Measurements from ENCODE around the gene LTBP1. TPM values are rescaled to one million over a fixed set of nuclear protein-coding genes. Genes with fewer than 3 reads are reported as not detected.

The LTBP1 gene
- total and polyA plus RNA-seq, 2 donors, result 97.7 to 175 TPM

- Histone ChIP-seq H3K27ac (ENCODE audit: low read depth) (no peak overlapping the region), H3K4me1 (ENCODE audit: insufficient read depth) (no peaks in the 10 kb centered on the region), H3K4me3 (ENCODE audit: low read depth, low read length) (no peak overlapping the region), H3K36me3 (ENCODE audit: insufficient read depth) (no peaks in the 10 kb centered on the region)
- DNase-seq (ENCODE audit: extremely low spot score), result no peak
- WGBS, result 49% methylated on average over 3 of the region's 3 CpGs
These were observed 112.9 kb downstream of the LTBP1 start for GRCh38 chr2:33059471-33060156.

- H3K27ac ChIP-seq (ENCODE audit: low read depth), result no peak overlapping the region
- no peaks in the 10 kb centered on the region for H3K4me1 ChIP-seq (ENCODE audit: insufficient read depth)
- 58% methylated on average over 2 of the region's 2 CpGs for WGBS
- H3K36me3 ChIP-seq (ENCODE audit: insufficient read depth), result no peaks in the 10 kb centered on the region
- H3K4me3 ChIP-seq (ENCODE audit: low read depth, low read length), result no peak overlapping the region
- DNase-seq (ENCODE audit: extremely low spot score), result no peak
These were observed 113.7 kb downstream of the LTBP1 start for GRCh38 chr2:33060405-33060804.

DNA sequence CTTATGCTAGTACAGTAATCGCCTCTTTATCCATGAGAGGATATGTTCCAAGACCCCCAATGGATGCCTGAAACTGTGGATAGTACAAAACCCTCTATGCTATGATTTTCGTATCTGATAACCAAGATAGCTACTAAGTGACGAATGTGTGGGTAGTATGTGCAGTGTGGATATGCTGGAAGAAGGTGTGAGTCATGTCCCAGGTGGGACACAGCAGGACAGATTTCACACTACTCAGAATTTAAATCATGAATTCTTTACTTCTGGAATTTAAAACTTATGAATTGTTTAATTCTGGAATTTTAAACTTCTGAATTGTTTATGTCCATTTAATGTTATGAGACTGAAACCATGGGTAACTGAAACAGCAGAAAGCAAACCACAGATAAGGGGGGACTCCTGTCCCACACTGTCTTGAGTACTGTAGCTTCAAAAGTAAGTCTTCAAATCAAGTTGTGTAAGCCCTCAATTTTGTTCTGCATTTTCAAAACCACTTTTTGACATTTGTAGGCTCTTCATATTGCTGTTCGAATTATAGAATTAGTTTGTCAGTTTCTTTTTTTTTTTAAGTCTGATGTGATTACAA lies 116.0 kb downstream of the LTBP1 start:
- no peaks in the 10 kb centered on the region for H3K4me1 ChIP-seq (ENCODE audit: insufficient read depth)
- DNase-seq (ENCODE audit: extremely low spot score), result no peak
- WGBS, result 84% methylated on average over 4 of the region's 4 CpGs
- no peak overlapping the region for H3K4me3 ChIP-seq (ENCODE audit: low read depth, low read length)
- no peaks in the 10 kb centered on the region for H3K36me3 ChIP-seq (ENCODE audit: insufficient read depth)
- H3K27ac ChIP-seq (ENCODE audit: low read depth), result no peak overlapping the region

GRCh38 chr2:33064349-33064801 lies 117.6 kb downstream of the LTBP1 start:
- Histone ChIP-seq H3K4me1 (ENCODE audit: insufficient read depth) (no peaks in the 10 kb centered on the region), H3K36me3 (ENCODE audit: insufficient read depth) (no peaks in the 10 kb centered on the region), H3K27ac (ENCODE audit: low read depth) (no peak overlapping the region), H3K4me3 (ENCODE audit: low read depth, low read length) (no peak overlapping the region)
- no peak for DNase-seq (ENCODE audit: extremely low spot score)
- WGBS, result 74% methylated on average over 3 of the region's 3 CpGs

GRCh38 chr2:33067598-33067997 lies 120.8 kb downstream of the LTBP1 start:
- Histone ChIP-seq H3K36me3 (ENCODE audit: insufficient read depth) (no peaks in the 10 kb centered on the region), H3K27ac (ENCODE audit: low read depth) (no peak overlapping the region), H3K4me3 (ENCODE audit: low read depth, low read length) (no peak overlapping the region), H3K4me1 (ENCODE audit: insufficient read depth) (no peaks in the 10 kb centered on the region)
- no peak for DNase-seq (ENCODE audit: extremely low spot score)

- Histone ChIP-seq H3K4me3 (ENCODE audit: low read depth, low read length) (no peak overlapping the region), H3K36me3 (ENCODE audit: insufficient read depth) (no peaks in the 10 kb centered on the region), H3K27ac (ENCODE audit: low read depth) (no peak overlapping the region), H3K4me1 (ENCODE audit: insufficient read depth) (no peaks in the 10 kb centered on the region)
- WGBS, result 49% methylated on average over 2 of the region's 2 CpGs
- DNase-seq (ENCODE audit: extremely low spot score), result no peak
These were observed 121.5 kb downstream of the LTBP1 start for GRCh38 chr2:33068261-33068660.

DNA sequence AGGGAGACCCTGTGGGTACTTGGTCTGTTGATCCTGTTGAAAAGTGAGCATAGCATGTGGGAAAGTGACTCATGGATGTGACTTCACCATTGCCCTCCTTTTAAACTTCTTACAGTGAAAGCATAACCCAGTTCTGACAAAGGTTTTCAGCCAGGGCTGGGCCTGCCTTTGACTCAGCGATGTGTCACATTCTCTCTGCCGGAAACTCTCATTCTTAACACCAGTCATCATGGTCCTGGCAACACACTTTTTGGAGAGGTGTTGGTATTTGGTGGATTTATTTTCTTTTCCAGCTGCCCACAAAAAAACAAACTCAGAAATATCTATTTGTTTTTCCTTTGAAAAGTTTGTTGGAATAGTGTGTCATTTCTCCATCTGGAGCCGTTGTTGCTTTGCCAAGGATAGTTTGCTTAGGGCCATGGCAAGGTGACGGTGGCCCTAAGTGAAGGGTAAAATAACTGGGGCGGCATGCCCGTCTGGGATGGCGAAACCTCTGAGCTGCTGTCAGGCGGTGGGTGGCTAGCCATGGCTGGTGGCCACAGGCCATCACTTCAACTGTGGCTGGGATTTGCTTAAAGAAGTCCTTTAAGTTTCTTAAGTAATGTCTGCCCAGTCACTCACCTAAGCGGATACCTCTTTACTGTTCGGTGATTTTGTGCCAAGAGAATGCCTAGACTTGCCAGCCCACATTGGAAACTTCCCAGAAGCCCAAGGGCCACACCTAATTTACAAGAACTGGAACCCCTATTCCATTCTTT lies 123.3 kb downstream of the LTBP1 start:
- Histone ChIP-seq H3K4me1 (ENCODE audit: insufficient read depth) (no peaks in the 10 kb centered on the region), H3K27ac (ENCODE audit: low read depth) (peak overlapping the region; percentile 33), H3K4me3 (ENCODE audit: low read depth, low read length) (no peak overlapping the region), H3K36me3 (ENCODE audit: insufficient read depth) (no peaks in the 10 kb centered on the region)
- 81% methylated on average over 10 of the region's 10 CpGs for WGBS
- no peak for DNase-seq (ENCODE audit: extremely low spot score)

DNA sequence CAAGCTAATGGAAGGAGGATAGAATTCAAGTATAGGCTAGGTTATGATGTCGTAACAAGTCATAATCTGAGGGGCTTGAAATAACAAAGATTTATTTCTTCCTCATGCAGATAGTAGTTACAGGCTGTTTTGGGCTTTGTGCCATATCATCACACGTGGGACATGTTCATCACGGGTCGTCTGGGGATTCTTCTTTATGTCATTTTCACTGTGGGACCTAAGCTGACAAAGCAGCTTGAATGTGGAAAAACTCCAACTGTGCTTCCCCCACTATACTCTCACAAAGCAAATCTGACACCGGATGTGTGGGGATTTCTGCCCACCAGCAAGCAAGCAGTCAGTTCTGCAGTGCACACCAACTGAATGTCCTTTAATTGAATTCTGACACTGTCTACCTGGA lies 124.8 kb downstream of the LTBP1 start:
- no peaks in the 10 kb centered on the region for H3K4me1 ChIP-seq (ENCODE audit: insufficient read depth)

DNA sequence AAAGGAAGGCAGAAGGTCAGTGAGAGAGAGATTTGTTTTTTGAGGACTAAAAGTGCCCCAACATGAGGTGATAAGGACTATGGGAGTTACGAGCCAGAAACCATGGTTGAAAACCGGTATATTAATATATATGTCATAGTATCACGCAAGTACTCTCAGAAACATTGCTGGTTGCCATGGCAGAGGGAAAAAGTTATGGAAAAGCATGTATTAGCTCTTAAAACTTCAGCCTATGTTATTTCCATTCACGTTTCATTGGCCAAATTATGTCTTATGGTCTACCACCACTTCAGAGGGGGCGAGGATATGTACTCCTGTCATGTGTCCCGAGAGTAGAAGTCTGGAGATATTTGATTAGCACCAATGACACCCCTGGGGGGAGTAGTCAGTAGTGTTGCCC lies 125.9 kb downstream of the LTBP1 start:
- no peak for DNase-seq (ENCODE audit: extremely low spot score)
- H3K4me1 ChIP-seq (ENCODE audit: insufficient read depth), result no peaks in the 10 kb centered on the region
- no peak overlapping the region for H3K4me3 ChIP-seq (ENCODE audit: low read depth, low read length)
- H3K27ac ChIP-seq (ENCODE audit: low read depth), result no peak overlapping the region
- WGBS, result 85% methylated on average over 6 of the region's 6 CpGs
- no peaks in the 10 kb centered on the region for H3K36me3 ChIP-seq (ENCODE audit: insufficient read depth)

More for the DNA sequence above, 124.8 kb downstream of the LTBP1 start:
- Histone ChIP-seq H3K36me3 (ENCODE audit: insufficient read depth) (no peaks in the 10 kb centered on the region), H3K4me3 (ENCODE audit: low read depth, low read length) (no peak overlapping the region), H3K27ac (ENCODE audit: low read depth) (no peak overlapping the region)
- DNase-seq (ENCODE audit: extremely low spot score), result no peak
- 43% methylated on average over 5 of the region's 5 CpGs for WGBS

GRCh38 chr2:33073018-33073417 lies 126.3 kb downstream of the LTBP1 start:
- WGBS, result 92% methylated on average over 4 of the region's 4 CpGs
- Histone ChIP-seq H3K36me3 (ENCODE audit: insufficient read depth) (no peaks in the 10 kb centered on the region), H3K4me1 (ENCODE audit: insufficient read depth) (no peaks in the 10 kb centered on the region), H3K27ac (ENCODE audit: low read depth) (no peak overlapping the region), H3K4me3 (ENCODE audit: low read depth, low read length) (no peak overlapping the region)
- DNase-seq (ENCODE audit: extremely low spot score), result no peak

DNA sequence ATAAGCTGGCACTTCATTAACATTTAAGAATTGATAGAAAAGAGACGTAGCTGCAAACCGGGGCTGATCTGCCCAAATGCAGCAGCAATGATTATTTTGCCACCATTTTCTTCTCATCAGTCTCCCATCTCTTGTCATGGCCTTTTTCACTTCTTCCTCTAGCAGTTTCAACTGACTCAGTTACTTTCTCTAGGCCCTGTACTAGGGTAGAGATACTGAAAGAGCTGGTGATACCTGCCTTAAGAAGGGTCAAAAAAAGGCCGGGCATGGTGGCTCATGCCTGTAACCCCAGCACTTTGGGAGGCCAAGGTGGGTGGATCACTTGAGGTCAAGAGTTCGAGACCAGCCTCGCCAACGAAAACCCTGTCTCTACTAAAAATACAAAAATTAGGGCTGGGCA lies 127.4 kb downstream of the LTBP1 start:
- H3K36me3 ChIP-seq (ENCODE audit: insufficient read depth), result no peaks in the 10 kb centered on the region
- H3K4me3 ChIP-seq (ENCODE audit: low read depth, low read length), result no peak overlapping the region
- 96% methylated on average over 6 of the region's 6 CpGs for WGBS
- H3K27ac ChIP-seq (ENCODE audit: low read depth), result no peak overlapping the region
- no peak for DNase-seq (ENCODE audit: extremely low spot score)
- H3K4me1 ChIP-seq (ENCODE audit: insufficient read depth), result no peaks in the 10 kb centered on the region

DNA sequence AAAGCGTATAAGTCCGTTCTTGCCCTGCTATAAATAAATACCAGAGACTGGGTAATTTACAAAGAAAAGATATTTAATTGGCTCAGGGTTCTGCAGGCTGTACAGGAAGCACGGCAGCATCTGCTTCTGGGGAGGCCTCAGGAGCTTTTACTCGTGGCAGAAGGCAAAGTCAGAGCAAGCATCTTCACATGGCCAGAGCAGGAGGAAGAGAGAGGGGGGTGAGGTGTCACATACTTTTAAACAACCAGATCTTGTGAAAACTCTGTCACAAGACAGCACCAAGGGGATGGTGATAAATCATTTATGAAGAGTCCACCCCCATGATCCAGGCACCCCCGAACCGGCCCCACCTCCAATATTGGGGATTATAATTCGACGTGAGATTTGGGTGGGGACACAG lies 130.6 kb downstream of the LTBP1 start:
- H3K36me3 ChIP-seq (ENCODE audit: insufficient read depth), result no peaks in the 10 kb centered on the region
- no peak overlapping the region for H3K27ac ChIP-seq (ENCODE audit: low read depth)
- no peaks in the 10 kb centered on the region for H3K4me1 ChIP-seq (ENCODE audit: insufficient read depth)
- no peak overlapping the region for H3K4me3 ChIP-seq (ENCODE audit: low read depth, low read length)
- no peak for DNase-seq (ENCODE audit: extremely low spot score)
- 62% methylated on average over 8 of the region's 8 CpGs for WGBS

DNA sequence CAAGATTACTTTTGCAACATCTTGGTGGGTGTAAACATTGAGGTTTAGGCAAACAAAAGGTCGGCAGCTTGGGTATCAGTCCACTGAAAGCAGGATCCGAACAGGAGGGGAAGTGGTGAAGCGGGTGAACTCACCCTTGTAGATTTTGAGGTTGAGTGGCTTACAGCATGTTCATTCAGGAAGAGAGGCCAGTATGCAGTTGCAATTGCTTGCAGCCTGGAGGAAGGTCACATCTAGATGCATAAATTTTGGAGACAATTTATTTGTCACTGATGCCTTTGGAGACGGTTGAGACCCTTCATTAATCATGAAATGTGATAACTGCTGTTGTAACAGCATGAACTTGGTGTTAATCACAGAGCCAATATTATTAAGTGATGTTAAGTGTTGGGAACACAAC lies 131.1 kb downstream of the LTBP1 start:
- Histone ChIP-seq H3K4me3 (ENCODE audit: low read depth, low read length) (no peak overlapping the region), H3K27ac (ENCODE audit: low read depth) (no peak overlapping the region), H3K4me1 (ENCODE audit: insufficient read depth) (no peaks in the 10 kb centered on the region), H3K36me3 (ENCODE audit: insufficient read depth) (no peaks in the 10 kb centered on the region)
- DNase-seq (ENCODE audit: extremely low spot score), result no peak
- 63% methylated on average over 4 of the region's 4 CpGs for WGBS

- Histone ChIP-seq H3K36me3 (ENCODE audit: insufficient read depth) (no peaks in the 10 kb centered on the region), H3K4me3 (ENCODE audit: low read depth, low read length) (no peak overlapping the region), H3K4me1 (ENCODE audit: insufficient read depth) (peaks cover 1% of the 10 kb centered on the region), H3K27ac (ENCODE audit: low read depth) (no peak overlapping the region)
- WGBS, result 80% methylated on average over 7 of the region's 7 CpGs
- no peak for DNase-seq (ENCODE audit: extremely low spot score)
These were observed 134.9 kb downstream of the LTBP1 start for GRCh38 chr2:33081691-33082090.
